Measurements from ENCODE around the gene ATP2B2.

Gene ATP2B2

DNA sequence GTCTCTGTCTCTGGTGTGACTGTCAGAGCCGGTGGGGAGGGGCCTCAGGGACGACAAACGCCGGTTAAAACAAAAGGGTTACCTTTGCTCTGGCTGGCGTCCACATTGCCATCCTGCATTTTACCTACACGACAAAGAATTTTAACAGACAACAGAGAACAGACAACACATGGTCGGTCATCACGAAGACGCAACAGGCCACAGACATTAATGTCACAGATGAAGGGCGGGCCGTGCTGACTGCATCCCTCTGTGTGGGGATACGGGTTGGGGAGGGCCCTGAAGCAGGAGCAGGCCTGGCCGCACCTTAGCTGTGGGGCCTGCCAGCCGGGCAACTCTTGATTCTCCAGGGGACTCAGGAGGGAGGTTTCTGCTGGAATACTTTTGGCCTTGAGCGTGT lies 126.2 kb downstream of the ATP2B2 start:
- no peaks in the 10 kb centered on the region for H3K9me3 ChIP-seq (ENCODE audit: control insufficient read depth, low read length)
- no peak for DNase-seq
- H3K36me3 ChIP-seq (ENCODE audit: control insufficient read depth, insufficient read depth, low read length): no peaks in the 10 kb centered on the region
- H3K4me3 ChIP-seq (ENCODE audit: insufficient read depth, low read depth, low read length, poor library complexity, severe bottlenecking): no peak overlapping the region
- no peaks in the 10 kb centered on the region for H3K27me3 ChIP-seq (replicated peaks; ENCODE audit: control insufficient read depth, insufficient read depth, low read length, poor library complexity, severe bottlenecking)
- H3K27ac ChIP-seq (ENCODE audit: insufficient read depth, low read length, poor library complexity, severe bottlenecking): no peak overlapping the region
- H3K4me1 ChIP-seq (ENCODE audit: control insufficient read depth, insufficient read depth, low read length, poor library complexity, severe bottlenecking): no peaks in the 10 kb centered on the region

DNA sequence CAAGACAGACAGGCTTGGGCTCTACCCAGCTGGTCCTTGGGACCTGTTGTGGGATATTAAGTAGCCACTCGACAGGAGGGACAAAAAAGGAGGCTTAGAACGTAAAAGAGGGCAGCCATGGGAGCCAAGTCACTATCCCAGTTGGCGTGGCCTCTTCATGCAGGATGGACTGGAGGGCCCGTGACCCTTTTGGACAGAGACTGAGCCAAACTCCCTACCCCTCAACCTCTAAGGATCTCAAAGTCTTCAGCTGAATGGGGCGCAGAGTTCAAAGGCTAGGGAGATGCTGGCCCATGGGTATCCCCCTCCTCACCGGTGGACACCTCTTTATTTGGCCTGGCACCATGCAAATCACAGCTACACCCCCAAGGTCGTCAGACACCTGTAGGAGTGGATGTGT lies 126.6 kb downstream of the ATP2B2 start:
- Histone ChIP-seq H3K4me1 (ENCODE audit: control insufficient read depth, insufficient read depth, low read length, poor library complexity, severe bottlenecking) (no peaks in the 10 kb centered on the region), H3K36me3 (ENCODE audit: control insufficient read depth, insufficient read depth, low read length) (no peaks in the 10 kb centered on the region)

DNA sequence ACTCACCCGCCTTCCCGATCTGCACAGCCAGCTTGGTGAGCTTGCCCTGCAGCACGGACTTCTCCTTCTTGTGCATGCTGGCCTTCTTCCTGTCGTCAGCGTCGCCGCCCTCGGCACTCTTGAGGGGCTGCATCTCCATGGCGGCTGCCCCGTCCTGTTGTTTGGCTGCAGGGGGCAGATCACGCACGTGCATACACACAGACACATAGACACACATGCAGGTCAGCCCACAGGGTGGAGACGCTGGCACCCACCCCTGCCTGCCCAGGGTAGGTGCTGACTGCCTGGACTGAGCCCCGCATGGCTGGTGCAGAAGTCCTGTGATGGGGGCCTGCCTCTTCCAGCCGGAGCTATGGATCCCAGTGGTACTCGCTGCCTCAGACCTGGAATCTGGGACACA lies 127.1 kb downstream of the ATP2B2 start:
- no peaks in the 10 kb centered on the region for H3K4me1 ChIP-seq (ENCODE audit: control insufficient read depth, insufficient read depth, low read length, poor library complexity, severe bottlenecking)
- H3K36me3 ChIP-seq (ENCODE audit: control insufficient read depth, insufficient read depth, low read length): no peaks in the 10 kb centered on the region
- no peaks in the 10 kb centered on the region for H3K9me3 ChIP-seq (ENCODE audit: control insufficient read depth, low read length)
- no peak for DNase-seq
- no peak overlapping the region for H3K4me3 ChIP-seq (ENCODE audit: insufficient read depth, low read depth, low read length, poor library complexity, severe bottlenecking)
- no peaks in the 10 kb centered on the region for H3K27me3 ChIP-seq (replicated peaks; ENCODE audit: control insufficient read depth, insufficient read depth, low read length, poor library complexity, severe bottlenecking)
- no peak overlapping the region for H3K27ac ChIP-seq (ENCODE audit: insufficient read depth, low read length, poor library complexity, severe bottlenecking)

More for the DNA sequence above, 126.6 kb downstream of the ATP2B2 start:
- no peaks in the 10 kb centered on the region for H3K9me3 ChIP-seq (ENCODE audit: control insufficient read depth, low read length)
- H3K27me3 ChIP-seq (replicated peaks; ENCODE audit: control insufficient read depth, insufficient read depth, low read length, poor library complexity, severe bottlenecking): no peaks in the 10 kb centered on the region
- H3K27ac ChIP-seq (ENCODE audit: insufficient read depth, low read length, poor library complexity, severe bottlenecking): no peak overlapping the region
- DNase-seq: no peak
- H3K4me3 ChIP-seq (ENCODE audit: insufficient read depth, low read depth, low read length, poor library complexity, severe bottlenecking): no peak overlapping the region

DNA sequence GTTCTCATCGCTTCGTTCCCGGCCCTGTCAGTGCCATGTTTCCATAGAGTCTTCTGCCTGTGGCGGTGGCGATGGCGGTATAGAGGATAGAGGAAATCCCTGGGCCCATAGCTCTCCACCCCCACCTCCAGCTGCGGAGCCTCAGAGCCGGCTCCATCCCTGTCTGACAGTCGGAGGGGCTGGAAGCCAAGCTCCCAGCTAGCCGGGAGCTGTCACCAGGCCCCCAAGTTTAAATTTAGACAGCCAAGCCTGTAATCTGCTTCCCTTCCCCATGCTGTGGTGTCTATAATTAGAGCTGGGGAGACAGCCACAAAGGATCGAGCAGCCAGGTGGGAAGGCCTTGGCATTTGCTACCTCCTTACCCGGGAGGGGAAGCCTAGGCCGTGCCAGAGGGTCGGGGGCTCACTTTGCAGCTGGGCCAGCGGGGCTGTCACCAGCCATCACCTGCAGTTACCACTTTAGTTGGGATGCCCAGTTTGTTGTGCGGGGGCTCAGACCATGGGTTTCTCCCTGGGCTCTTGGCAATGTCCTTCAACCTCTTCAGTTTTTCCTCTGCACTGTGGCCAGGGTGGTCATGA lies 128.1 kb downstream of the ATP2B2 start:
- DNase-seq: no peak
- H3K27me3 ChIP-seq (replicated peaks; ENCODE audit: control insufficient read depth, insufficient read depth, low read length, poor library complexity, severe bottlenecking): no peaks in the 10 kb centered on the region
- no peak overlapping the region for H3K27ac ChIP-seq (ENCODE audit: insufficient read depth, low read length, poor library complexity, severe bottlenecking)
- no peaks in the 10 kb centered on the region for H3K9me3 ChIP-seq (ENCODE audit: control insufficient read depth, low read length)
- H3K4me1 ChIP-seq (ENCODE audit: control insufficient read depth, insufficient read depth, low read length, poor library complexity, severe bottlenecking): no peaks in the 10 kb centered on the region
- H3K36me3 ChIP-seq (ENCODE audit: control insufficient read depth, insufficient read depth, low read length): no peaks in the 10 kb centered on the region
- no peak overlapping the region for H3K4me3 ChIP-seq (ENCODE audit: insufficient read depth, low read depth, low read length, poor library complexity, severe bottlenecking)

DNA sequence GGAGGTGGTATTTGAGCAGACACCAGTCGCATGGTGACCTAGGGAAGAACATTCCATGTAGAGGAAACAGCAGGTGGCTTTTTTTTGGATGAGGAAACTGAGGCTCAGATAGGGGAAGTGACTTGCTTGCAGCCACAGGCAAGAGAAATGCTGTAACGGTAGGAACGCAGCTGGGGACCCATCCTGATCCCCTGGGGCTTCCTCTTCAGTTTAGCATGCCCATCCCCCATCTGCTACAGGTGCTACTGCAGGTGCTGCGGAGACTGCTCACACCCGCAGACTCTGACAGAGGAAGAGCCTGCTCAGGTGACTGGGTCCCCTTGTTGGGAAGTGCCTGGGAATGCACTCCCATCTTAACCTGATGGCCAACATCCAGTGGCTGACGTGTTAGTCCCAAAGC lies 129.0 kb downstream of the ATP2B2 start:
- H3K4me3 ChIP-seq (ENCODE audit: insufficient read depth, low read depth, low read length, poor library complexity, severe bottlenecking): no peak overlapping the region
- no peaks in the 10 kb centered on the region for H3K36me3 ChIP-seq (ENCODE audit: control insufficient read depth, insufficient read depth, low read length)
- H3K4me1 ChIP-seq (ENCODE audit: control insufficient read depth, insufficient read depth, low read length, poor library complexity, severe bottlenecking): no peaks in the 10 kb centered on the region
- no peaks in the 10 kb centered on the region for H3K9me3 ChIP-seq (ENCODE audit: control insufficient read depth, low read length)
- H3K27ac ChIP-seq (ENCODE audit: insufficient read depth, low read length, poor library complexity, severe bottlenecking): no peak overlapping the region
- DNase-seq: no peak
- H3K27me3 ChIP-seq (replicated peaks; ENCODE audit: control insufficient read depth, insufficient read depth, low read length, poor library complexity, severe bottlenecking): no peaks in the 10 kb centered on the region

DNA sequence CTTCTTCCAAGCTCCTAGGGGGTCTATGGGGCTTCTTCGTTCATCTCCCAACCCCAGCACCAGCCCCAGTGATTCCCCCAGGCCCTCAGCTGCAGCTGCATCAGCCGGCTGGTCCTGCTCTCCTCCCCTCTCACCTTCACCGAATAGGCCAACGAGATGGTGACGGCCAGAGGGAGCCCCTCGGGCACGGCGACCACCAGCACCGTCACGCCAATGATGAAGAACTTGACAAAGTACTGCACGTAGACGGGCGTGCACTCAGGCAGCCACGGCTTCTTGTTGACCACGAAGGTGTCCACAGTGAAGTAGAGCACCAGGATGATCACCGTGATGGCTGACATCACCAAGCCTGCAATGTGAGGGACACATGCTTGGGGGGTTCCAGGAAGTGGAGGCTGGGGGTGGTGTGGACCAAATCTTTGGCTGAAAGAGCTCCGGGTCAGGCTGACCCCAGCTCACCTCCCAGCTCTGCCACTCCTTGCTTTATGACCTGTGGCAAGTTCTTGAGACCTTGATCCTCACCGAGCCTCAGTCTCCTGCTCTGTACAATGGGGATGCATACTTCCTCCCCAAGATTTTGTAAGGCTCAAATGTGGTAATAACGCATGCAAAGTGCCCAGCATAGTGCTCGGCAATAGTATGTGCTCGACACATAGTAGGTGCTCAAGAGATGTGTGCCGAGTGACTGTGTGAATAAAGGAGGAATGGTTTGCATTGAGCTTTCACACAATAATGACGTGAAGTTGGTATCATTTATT lies 129.9 kb downstream of the ATP2B2 start:
- no peak for DNase-seq
- Histone ChIP-seq H3K4me1 (ENCODE audit: control insufficient read depth, insufficient read depth, low read length, poor library complexity, severe bottlenecking) (no peaks in the 10 kb centered on the region), H3K27me3 (replicated peaks; ENCODE audit: control insufficient read depth, insufficient read depth, low read length, poor library complexity, severe bottlenecking) (no peaks in the 10 kb centered on the region)

DNA sequence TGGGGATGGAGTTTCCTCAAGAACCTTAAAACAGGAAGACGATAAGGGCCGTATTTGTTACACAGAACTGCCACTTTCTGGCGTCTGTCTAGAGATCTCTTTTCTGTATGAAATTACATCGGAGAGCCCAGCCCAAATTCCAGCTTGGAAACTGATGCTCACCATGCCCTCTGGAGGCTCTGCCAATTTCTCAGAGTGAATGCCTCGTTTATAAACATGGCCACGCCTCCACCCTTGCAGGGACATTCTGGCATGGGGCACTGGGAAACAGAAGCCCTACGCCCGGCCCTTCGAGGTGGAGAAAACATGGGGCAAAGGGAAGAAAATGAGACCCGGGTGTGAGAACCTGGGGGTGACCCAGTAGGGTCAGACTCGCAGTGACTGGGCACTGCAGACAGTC lies 131.1 kb downstream of the ATP2B2 start:
- Histone ChIP-seq H3K36me3 (ENCODE audit: control insufficient read depth, insufficient read depth, low read length) (no peaks in the 10 kb centered on the region), H3K4me1 (ENCODE audit: control insufficient read depth, insufficient read depth, low read length, poor library complexity, severe bottlenecking) (no peaks in the 10 kb centered on the region), H3K27me3 (replicated peaks; ENCODE audit: control insufficient read depth, insufficient read depth, low read length, poor library complexity, severe bottlenecking) (no peaks in the 10 kb centered on the region), H3K9me3 (ENCODE audit: control insufficient read depth, low read length) (no peaks in the 10 kb centered on the region), H3K27ac (ENCODE audit: insufficient read depth, low read length, poor library complexity, severe bottlenecking) (no peak overlapping the region), H3K4me3 (ENCODE audit: insufficient read depth, low read depth, low read length, poor library complexity, severe bottlenecking) (no peak overlapping the region)
- DNase-seq: no peak

More for the DNA sequence above, 129.9 kb downstream of the ATP2B2 start:
- no peak overlapping the region for H3K27ac ChIP-seq (ENCODE audit: insufficient read depth, low read length, poor library complexity, severe bottlenecking)
- no peaks in the 10 kb centered on the region for H3K36me3 ChIP-seq (ENCODE audit: control insufficient read depth, insufficient read depth, low read length)
- no peaks in the 10 kb centered on the region for H3K9me3 ChIP-seq (ENCODE audit: control insufficient read depth, low read length)
- no peak overlapping the region for H3K4me3 ChIP-seq (ENCODE audit: insufficient read depth, low read depth, low read length, poor library complexity, severe bottlenecking)

DNA sequence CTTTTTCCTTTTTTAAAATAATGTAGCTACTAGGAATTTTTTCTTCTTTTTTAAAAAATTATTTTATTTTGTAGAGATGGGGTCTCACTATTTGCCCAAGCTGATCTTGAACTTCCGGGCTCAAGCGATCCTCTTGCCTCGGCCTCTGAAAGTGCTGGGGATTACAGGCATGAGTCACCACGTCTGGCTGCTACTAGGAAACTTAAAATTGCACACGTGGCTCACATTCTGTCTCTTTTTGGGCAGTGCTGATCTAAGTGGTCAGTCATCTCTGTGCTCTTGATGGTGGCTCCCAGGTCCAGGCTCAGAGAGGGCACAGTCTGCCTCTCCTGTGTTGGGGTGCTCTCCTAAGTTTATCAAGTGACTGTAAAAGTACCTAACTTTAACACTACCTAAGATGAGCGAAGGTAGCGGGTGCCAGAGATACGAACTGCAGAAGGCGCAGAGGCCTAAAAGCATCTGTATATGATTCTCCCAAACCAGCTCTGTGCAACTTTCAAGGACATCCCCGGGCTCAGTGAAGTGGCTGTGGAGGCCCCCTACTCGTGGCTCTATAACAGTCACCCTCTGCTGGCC lies 131.6 kb downstream of the ATP2B2 start:
- no peak for DNase-seq
- H3K4me1 ChIP-seq (ENCODE audit: control insufficient read depth, insufficient read depth, low read length, poor library complexity, severe bottlenecking): no peaks in the 10 kb centered on the region
- H3K36me3 ChIP-seq (ENCODE audit: control insufficient read depth, insufficient read depth, low read length): no peaks in the 10 kb centered on the region
- no peak overlapping the region for H3K4me3 ChIP-seq (ENCODE audit: insufficient read depth, low read depth, low read length, poor library complexity, severe bottlenecking)
- H3K27me3 ChIP-seq (replicated peaks; ENCODE audit: control insufficient read depth, insufficient read depth, low read length, poor library complexity, severe bottlenecking): no peaks in the 10 kb centered on the region
- no peak overlapping the region for H3K27ac ChIP-seq (ENCODE audit: insufficient read depth, low read length, poor library complexity, severe bottlenecking)
- H3K9me3 ChIP-seq (ENCODE audit: control insufficient read depth, low read length): no peaks in the 10 kb centered on the region

DNA sequence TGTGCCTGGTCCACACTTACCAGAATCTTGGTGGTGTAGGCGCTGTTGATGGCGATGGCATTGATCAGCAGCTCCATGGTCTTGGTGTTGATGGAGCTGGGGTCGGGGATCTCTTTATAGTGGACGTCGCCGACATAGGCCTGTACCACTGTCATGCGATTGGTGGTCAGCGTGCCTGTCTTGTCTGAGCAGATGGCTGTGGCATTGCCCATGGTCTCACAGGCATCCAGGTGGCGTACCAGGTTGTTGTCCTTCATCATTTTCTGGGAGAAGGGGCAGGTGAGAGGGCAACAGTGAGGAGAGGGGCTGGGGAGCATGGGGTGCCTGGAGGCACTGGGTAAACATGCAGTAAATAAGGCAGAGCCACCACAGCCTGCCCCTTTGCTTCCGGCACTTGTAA lies 133.6 kb downstream of the ATP2B2 start:
- DNase-seq: no peak
- H3K4me1 ChIP-seq (ENCODE audit: control insufficient read depth, insufficient read depth, low read length, poor library complexity, severe bottlenecking): peaks cover 3% of the 10 kb centered on the region

DNA sequence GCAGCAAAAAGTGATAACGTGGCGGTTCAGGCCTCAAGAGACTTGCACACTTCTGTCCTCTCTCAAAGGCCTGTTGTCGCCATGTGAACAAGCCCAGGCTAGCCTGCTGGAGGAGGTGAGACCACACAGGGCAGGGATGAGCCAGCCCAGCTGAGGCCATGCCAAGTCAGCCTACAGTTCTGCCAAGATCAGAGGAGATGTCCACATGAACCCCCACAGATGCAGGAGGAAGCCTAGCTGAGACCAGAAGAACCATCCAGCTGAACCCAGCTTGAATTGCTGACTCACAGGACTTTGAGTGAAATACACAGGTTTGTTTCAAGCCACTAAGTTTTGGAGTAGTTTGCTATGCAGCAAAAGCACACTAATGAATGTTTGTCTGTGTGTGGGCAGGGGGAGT lies 134.2 kb downstream of the ATP2B2 start:
- Histone ChIP-seq H3K4me1 (ENCODE audit: control insufficient read depth, insufficient read depth, low read length, poor library complexity, severe bottlenecking) (peaks cover 7% of the 10 kb centered on the region), H3K4me3 (ENCODE audit: insufficient read depth, low read depth, low read length, poor library complexity, severe bottlenecking) (no peak overlapping the region), H3K36me3 (ENCODE audit: control insufficient read depth, insufficient read depth, low read length) (no peaks in the 10 kb centered on the region), H3K9me3 (ENCODE audit: control insufficient read depth, low read length) (no peaks in the 10 kb centered on the region), H3K27ac (ENCODE audit: insufficient read depth, low read length, poor library complexity, severe bottlenecking) (no peak overlapping the region), H3K27me3 (replicated peaks; ENCODE audit: control insufficient read depth, insufficient read depth, low read length, poor library complexity, severe bottlenecking) (no peaks in the 10 kb centered on the region)
- DNase-seq: no peak

More for the DNA sequence above, 133.6 kb downstream of the ATP2B2 start:
- no peaks in the 10 kb centered on the region for H3K9me3 ChIP-seq (ENCODE audit: control insufficient read depth, low read length)
- no peaks in the 10 kb centered on the region for H3K27me3 ChIP-seq (replicated peaks; ENCODE audit: control insufficient read depth, insufficient read depth, low read length, poor library complexity, severe bottlenecking)
- no peak overlapping the region for H3K4me3 ChIP-seq (ENCODE audit: insufficient read depth, low read depth, low read length, poor library complexity, severe bottlenecking)
- no peaks in the 10 kb centered on the region for H3K36me3 ChIP-seq (ENCODE audit: control insufficient read depth, insufficient read depth, low read length)
- H3K27ac ChIP-seq (ENCODE audit: insufficient read depth, low read length, poor library complexity, severe bottlenecking): no peak overlapping the region

All from effector memory CD4-positive, alpha-beta T cell (primary cell).